Activated CD4-positive, alpha-beta memory T cell treated with anti-CD3 and anti-CD28 coated beads, Interleukin-2, amount 10 ng/mL, durations not matched to agents 7 days and 5 days (primary cell): ENCODE measurements around the gene HECTD3. TPM values are rescaled to one million over a fixed set of nuclear protein-coding genes. Genes with fewer than 3 reads are reported as not detected.
"Not testable (repeated sequence)": the region's sequence is repeated elsewhere in the genome, so short reads cannot be mapped to it uniquely, and the experiment has no call there.

Experiments used
- CTCF ChIA-PET: fragments of 350-600 bp; sonication (Branson Sonifier 250); formaldehyde crosslinking; loops from one replicate; lab custom pipeline; 2021; ENCODE audit warnings: antibody characterized with exemption, inconsistent platforms; lab: Charles Lee
- POLR2A ChIA-PET: fragments of 350-600 bp; sonication (Branson Sonifier 250); formaldehyde crosslinking; loops from one replicate; lab custom pipeline; 2021; ENCODE audit warnings: antibody characterized with exemption; lab: Charles Lee
- DNase-seq: peaks from one replicate; pipeline ENCODE4 v3.0.0-alpha.2; 2020
- H3K27ac Mint-ChIP-seq: one replicate; pipeline ENCODE4 v1.8.0; 2021; ENCODE audit warnings: mild to moderate bottlenecking, mixed read lengths
- H3K27me3 Mint-ChIP-seq: one replicate; pipeline ENCODE4 v1.8.0; 2021; ENCODE audit warnings: mixed read lengths
- H3K36me3 Mint-ChIP-seq: one replicate; pipeline ENCODE4 v1.8.0; 2021; ENCODE audit warnings: low read depth, mixed read lengths
- H3K4me1 Mint-ChIP-seq: one replicate; pipeline ENCODE4 v1.8.0; 2021; ENCODE audit warnings: mixed read lengths
- H3K4me3 Mint-ChIP-seq: one replicate; pipeline ENCODE4 v1.8.0; 2021; ENCODE audit warnings: mild to moderate bottlenecking, mixed read lengths
- H3K9me3 Mint-ChIP-seq: one replicate; pipeline ENCODE4 v1.8.0; 2021; ENCODE audit warnings: mixed read lengths
- total RNA-seq, 2 experiments: library from RNA; stranded (reverse); gene quantifications; one replicate each; pipeline ENCODE4 v1.2.3, GENCODE V29; 2021

The HECTD3 gene
- total RNA-seq, 2 experiments from 2014 or later = 40.3 to 43.5 TPM

DNA sequence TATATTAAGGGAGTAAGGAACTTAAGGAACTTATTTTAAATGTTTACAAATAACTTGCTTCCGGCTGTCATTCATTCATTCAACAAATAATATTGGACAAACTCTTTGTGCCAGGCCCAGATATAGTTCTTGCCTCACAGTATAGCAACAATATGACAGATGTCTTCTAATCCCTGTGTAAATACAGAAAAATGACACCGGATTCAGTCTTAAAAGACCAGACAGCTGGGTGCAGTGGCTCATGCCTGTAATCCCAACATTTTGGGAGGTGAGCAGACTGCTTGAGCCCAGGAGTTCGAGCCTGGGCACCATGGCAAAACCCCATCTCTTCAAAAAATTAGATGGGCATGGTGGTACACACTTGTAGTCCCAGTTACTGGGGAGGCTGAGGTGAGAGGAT lies 48.4 kb downstream of the HECTD3 start:
- H3K27me3 Mint-ChIP-seq = no peaks in the 10 kb centered on the region
- no peaks in the 10 kb centered on the region for H3K4me1 Mint-ChIP-seq

DNA sequence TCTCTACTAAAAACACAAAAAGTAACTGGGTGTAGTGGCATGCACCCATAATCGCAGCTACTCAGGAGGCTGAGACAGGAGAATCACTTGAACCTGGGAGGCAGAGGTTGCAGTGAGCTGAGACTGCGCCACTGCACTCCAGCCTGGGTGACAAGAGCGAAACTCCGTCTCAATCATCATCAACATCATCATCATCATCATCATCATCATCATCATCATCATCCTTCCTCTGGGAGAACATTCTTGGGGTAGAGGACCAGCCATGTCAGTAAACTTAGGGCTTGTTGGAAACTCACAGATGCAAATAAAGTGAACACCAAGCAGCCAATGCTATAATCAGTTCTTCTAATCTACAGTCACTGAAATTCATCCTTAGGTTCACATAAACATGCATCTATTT lies 49.1 kb downstream of the HECTD3 start:
- CTCF ChIA-PET, H3K27ac Mint-ChIP-seq, H3K36me3 Mint-ChIP-seq, DNase-seq, H3K9me3 Mint-ChIP-seq, H3K4me1 Mint-ChIP-seq, H3K4me3 Mint-ChIP-seq, H3K27me3 Mint-ChIP-seq, POLR2A ChIA-PET: not testable (repeated sequence)

More for the DNA sequence above, 48.4 kb downstream of the HECTD3 start:
- peaks cover 9% of the 10 kb centered on the region for H3K36me3 Mint-ChIP-seq
- no peaks in the 10 kb centered on the region for H3K9me3 Mint-ChIP-seq
- no peak for DNase-seq
- POLR2A ChIA-PET = interaction anchor here (2.8 kb wide), 1 partner anchor 144 kb away, joined by 6 read pairs; no protein-coding TSS in a partner anchor
- no peak overlapping the region for H3K27ac Mint-ChIP-seq
- H3K4me3 Mint-ChIP-seq = no peak overlapping the region
- CTCF ChIA-PET = no interaction called here

DNA sequence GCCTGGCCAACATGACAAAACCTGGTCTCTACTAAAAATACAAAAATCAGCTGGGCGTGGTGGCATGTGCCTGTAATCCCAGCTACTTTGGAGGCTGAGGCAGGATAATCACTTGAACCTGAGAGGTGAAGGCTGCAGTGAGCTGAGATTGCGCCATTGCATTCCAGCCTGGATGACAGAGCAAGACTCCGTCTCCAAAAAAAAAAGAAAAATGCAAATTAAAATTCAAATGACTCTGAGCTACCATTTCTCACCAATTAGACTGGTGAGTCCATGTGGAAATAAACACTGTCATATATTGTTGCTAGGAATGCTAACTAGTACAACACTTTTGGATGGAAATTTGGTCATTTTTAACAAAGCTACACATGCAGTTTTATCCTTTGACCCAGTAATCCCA lies 53.6 kb downstream of the HECTD3 start:
- ChIA-PET CTCF (interaction anchor here (1.1 kb wide), 1 partner anchor 57 kb away, joined by 3 read pairs; no protein-coding TSS in a partner anchor), POLR2A (interaction anchor here (0.7 to 1.8 kb wide), 3 partner anchors 29 to 236 kb away, joined by 3 to 6 read pairs (median 6); partner anchors contain the start of gene EIF2B3)
- H3K36me3 Mint-ChIP-seq = peaks cover 26% of the 10 kb centered on the region
- not testable (repeated sequence) for H3K27me3 Mint-ChIP-seq, H3K4me3 Mint-ChIP-seq, DNase-seq, H3K4me1 Mint-ChIP-seq, H3K27ac Mint-ChIP-seq, H3K9me3 Mint-ChIP-seq

DNA sequence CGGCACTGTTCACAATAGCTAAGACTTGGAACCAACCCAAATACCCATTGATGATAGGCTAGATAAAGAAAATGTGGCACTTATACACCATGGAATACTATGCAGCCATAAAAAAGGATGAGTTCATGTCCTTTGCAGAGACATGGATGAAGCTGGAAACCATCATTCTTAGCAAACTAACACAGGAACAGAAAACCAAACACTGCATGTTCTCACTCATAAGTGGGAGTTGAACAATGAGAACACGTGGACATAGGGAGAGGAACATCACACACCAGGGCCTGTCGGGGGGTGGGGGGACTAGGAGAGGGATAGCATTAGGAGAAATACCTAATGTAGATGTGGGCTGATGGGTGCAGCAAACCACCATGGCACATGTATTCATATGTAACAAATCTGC lies 55.0 kb downstream of the HECTD3 start:
- CTCF ChIA-PET = interaction anchor here (1.1 kb wide), 1 partner anchor 58 kb away, joined by 3 read pairs; no protein-coding TSS in a partner anchor
- not testable (repeated sequence) for H3K9me3 Mint-ChIP-seq

More for the DNA sequence above, 55.0 kb downstream of the HECTD3 start:
- peaks cover 23% of the 10 kb centered on the region for H3K36me3 Mint-ChIP-seq
- H3K4me1 Mint-ChIP-seq, H3K27ac Mint-ChIP-seq, H3K27me3 Mint-ChIP-seq, H3K4me3 Mint-ChIP-seq, DNase-seq, POLR2A ChIA-PET: not testable (repeated sequence)

Other genes starting within 250 kb of the HECTD3 start
- gene RPS8, start 235.8 kb downstream of the HECTD3 start, total RNA-seq = 1,000 to 10,000 TPM; 1,610 to 1,658 TPM
- 1 to 10 TPM; 1.0 to 1.3 TPM for gene BEST4, start 223.2 kb downstream of the HECTD3 start, total RNA-seq
- gene PLK3, start 210.9 kb downstream of the HECTD3 start, total RNA-seq = 10 to 100 TPM; 62.8 to 63.5 TPM
- gene DYNLT4, start 204.0 kb downstream of the HECTD3 start, total RNA-seq = 1 to 10 TPM; 1.9 to 2.2 TPM
- gene BTBD19, start 202.8 kb downstream of the HECTD3 start, total RNA-seq = 1 to 10 TPM; 8.4 to 8.7 TPM
- 1 to 10 TPM in 1 of 2 experiments, under 1 TPM in 1; 0.58 to 1.0 TPM for gene PTCH2, start 168.1 kb downstream of the HECTD3 start, total RNA-seq
- gene EIF2B3, start 24.7 kb downstream of the HECTD3 start, total RNA-seq = 10 to 100 TPM; 18.2 to 18.5 TPM
- 10 to 100 TPM; 67.1 to 74.9 TPM for gene UROD, start 930 bp upstream of the HECTD3 start, total RNA-seq
- gene ZSWIM5, start 195.3 kb upstream of the HECTD3 start, total RNA-seq = under 1 TPM; 0.30 to 0.38 TPM